NCI-H510A treated with DMSO at 0.1 percent for 48 hours (cell line): ENCODE data around the gene GALNT2.

Source experiments
- DNase-seq: peaks from one replicate; lab custom pipeline; 2025; lab: John Stamatoyannopoulos, UW

GALNT2 gene

DNA sequence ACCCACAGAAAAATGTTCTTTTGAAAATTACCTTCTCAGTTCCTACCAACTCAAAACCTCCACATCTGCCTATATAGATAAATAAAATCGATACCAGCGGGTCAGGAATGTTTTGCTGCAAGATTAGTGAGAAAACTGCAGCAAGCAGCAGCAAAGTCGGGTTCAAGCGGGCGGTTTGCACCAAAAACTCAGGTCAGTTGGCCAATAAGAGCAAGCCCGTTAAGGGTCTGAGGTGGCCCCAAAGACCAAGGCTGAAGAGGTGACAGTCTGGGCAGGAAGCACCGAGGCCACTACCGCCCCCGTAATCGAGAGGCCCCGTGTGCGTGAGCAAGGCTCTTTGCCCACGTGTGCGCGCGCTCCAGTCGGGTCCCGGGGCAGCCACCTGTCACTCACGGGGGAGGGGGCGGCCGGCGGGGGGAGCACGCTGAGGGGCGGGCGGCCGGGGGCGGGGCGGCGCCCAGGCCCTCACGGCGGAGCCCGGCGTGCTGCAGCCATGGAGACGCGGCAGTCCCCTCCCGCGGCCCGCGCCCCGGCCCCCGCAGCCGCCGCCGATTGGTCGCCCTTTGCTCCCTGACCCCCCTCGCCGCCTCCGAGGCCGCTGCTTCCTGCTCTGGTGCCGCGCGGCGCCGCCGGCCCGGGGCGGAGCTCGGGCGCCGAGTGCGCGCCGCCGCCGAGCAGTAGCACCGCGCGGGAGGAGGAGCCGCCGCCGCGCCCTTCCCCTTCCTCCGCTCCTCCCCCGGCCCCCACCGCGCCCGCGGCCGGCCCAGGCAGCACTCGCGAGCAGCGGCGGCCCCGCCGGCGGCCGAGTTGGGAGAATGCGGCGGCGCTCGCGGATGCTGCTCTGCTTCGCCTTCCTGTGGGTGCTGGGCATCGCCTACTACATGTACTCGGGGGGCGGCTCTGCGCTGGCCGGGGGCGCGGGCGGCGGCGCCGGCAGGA is at the start of gene GALNT2:
Gene GALNT2, plus strand, starts transcription at position 773 of the 939 bp plus-strand sequence. Its CDS starts 43 bp downstream, at position 816.
- peak; percentile 83 for DNase-seq

DNA sequence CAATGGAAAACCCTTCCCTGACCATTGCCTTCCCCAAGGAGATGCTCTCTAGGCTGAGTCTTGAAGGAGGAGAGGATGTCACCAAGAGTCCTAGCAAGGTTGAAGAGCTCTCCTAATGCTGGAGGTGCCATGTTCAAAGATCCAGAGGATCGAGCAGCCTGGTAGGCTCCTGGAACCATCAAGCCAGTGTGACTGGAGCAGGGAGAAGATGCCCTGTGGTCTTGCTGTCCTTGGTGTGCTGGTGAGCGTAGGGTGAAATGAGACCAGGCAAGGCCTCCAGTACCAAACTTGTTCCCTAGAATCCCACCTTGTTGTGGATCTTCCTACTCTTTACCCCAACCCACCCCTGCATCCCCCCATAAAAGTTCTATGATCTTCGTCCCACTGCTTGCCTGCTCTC is 46.6 kb upstream of the GALNT2 start:
- no peak for DNase-seq

DNA sequence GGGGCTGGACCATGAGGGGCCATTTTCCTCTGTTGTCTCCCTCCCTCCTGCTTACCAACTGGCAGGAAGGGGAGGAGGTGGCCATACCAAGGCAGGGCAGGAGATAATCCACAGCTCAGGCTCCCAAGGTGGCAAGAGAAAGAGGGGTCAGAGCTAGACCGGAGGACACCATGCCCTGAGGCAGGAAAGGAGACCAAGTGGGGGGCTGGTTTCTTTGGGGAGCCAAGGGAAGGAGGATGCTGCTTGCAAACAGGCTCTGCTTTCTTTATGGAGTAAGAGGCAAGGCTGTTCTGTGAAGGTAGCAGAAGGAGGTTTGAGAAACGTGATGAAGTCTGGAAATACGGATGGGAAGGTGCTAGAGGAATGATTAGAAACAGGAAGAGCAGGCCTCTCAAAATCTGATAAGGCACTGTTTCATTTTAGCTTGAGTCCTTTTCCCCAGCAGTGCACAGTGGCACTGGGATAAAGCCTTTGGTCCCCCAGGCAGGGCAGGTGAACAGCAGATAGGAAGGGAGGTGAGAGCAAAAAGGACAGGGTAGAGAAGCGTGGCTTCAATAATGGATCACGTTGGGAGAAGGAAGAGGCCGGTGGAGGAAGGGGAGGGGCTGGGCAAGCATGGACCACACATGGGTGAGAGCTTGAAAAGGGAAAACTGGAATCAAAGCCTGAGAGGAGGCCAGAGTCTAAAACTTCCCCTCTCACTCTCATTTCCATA is 44.2 kb upstream of the GALNT2 start:
- no peak for DNase-seq

DNA sequence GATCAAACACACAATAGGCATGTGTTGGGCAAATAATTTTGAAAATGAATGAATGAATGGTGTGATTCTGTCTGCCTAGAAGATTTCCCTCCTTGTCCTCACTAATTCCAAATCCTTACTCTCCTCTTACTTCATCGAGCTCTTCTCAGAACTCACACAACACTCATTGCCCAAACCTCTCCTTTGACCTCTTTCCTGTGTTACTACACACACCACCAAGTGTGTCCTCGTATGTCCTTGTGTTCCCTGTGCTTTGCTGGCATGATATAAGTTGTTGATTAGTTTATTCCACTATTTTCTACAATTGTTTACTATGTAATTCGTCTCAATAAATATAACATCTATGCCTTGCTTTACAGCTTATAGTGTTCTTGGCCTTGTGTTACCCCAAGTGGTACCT is 41.4 kb upstream of the GALNT2 start:
- DNase-seq: no peak

DNA sequence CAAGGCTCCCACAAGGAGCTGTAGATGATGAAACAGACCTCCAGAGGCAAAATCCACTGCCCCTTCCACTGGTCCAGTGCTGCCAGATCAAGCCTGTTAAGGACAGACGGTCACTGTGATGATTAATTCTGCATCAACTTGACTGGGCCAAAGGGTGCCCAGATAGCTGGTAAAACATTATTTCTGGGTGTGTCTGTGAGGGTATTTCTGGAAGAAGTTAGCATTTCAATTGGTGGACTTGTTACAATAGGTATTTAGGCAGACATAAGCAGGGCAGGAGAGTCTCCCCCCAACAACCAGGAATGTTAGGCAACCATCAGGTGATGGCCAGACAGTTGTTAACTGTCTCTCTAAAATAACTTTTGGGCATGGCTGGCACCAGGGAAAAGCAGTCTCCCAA is 40.9 kb upstream of the GALNT2 start:
- no peak for DNase-seq

DNA sequence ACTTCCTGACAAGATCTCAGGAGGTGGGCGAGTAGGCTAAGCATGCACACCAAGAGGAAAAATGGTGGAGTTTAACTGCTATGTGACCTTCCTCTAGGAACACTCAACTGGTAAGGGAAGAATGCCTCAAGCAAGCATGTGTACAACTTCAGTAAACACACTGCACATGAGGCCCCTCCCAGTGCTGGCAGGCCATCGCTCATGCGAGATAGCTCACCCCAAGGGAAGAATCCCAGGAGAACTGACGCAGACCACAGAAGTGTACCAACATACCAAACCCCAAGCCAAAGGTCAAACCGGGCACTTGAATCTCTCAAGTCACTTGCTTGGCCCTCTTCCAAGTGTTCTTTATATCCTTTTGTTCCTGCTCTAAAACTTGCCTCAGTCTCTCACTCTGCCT is 40.5 kb upstream of the GALNT2 start:
- no peak for DNase-seq

DNA sequence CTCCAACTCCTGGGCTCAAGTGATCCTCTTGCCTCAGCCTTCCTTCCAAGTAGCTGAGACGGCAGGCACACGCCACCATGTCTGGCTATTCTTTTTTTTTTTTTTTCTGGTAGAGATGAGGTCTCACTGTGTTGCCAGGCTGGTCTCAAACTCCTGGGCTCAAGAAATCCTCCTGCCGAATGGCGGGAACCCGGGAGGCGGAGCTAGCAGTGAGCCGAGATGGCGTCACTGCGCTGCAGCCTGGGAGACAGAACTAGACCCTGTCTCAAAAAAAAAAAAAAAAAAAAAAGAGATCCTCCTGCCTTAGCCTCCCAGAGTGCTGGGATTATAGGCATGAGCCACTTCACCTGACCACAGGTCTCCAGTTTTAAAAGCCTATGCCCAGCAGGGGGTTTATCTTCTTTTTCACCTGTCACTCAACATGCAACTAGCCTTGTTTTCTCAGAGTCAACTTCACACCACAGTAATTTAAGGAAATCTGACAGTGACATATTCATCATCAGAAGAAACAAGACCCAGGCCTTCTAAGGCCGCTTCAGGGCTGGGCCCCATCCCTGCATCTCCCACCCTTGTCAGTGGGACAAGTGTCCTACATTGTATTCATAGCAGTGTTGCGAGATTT is 38.3 kb upstream of the GALNT2 start:
- DNase-seq: peak; percentile 43

DNA sequence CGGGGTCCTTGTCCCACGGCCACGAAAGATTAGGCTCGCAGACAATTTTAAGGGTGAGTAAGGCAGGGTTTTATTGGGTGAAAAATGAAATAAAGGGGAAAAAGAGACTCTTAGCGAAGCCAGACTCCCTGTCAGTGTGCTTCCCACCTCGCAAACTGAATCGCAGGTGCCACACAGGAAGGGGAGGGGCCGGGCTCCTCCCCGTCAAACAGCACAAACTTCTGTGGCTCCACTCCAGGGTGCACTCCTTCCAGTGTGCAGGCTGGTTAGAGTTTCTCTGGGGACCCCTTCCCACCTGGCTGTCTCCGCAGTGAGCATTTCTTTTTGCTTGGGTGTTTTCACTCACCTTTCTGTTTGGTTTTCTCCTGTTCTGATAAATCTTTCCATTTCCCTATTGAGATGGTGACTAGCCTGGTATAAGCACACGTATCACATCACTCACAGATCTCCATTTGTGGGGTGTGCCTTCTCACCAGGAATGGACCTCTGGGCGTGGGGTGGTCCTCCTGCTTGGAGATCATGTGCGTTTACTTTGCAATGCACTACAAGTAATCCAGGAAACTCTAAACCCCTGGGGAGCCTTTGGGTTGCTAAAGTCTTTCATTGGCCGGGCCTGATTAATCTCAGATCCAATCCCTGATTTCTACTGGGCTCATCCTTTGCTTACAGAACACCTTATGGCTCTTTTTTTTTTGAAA is 37.6 kb upstream of the GALNT2 start:
- DNase-seq: no peak

DNA sequence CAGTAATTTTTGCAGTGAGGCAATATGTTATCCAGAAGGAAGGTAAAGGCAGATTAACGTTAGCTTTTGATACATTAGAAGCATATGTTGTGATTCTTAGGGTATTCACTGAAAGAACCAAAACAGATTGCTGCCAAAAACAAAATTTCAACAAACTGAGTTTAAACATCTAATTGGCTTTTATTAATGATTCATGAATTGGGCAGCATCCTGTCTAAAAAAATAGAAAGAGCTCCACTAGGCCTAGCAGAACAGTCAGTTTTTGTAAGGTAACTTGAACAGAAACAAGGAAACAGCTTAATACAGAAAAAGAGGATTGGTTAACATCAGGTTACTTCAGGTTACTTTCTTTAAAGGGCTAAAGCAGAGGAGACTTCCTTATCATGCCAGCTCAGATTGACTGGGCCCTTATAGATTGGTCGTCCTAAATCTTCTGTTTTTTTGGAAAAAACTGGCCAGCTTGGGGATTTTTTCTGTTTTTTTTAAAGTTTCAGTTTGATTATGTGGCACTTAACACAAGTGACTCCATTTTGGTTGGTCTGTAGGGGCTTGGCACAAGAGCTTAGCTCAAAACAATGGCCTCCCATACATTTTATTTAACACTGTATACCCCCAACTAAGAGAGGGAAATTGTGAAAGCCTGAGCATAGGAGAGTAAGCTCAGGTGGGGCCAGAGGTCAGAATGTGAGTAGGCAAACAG is 36.8 kb upstream of the GALNT2 start:
- DNase-seq: no peak

DNA sequence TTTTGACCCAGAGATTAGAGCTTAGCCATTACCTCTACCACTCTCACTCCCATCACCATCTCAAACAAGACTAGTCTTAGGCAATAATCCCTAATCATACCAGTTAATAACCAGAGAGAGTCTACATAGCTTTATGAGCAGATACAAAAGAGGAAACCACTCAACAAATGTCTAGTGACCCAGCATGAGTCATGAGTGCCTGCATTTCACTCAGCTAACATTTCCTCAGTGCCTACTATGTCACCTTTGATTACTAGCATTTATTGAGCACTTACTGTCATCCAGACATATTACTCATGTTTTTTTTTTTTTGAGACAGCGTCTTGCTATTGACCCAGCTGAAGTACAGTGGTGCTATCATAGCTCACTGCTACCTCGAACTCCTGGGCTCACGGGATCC is 35.9 kb upstream of the GALNT2 start:
- DNase-seq: no peak

DNA sequence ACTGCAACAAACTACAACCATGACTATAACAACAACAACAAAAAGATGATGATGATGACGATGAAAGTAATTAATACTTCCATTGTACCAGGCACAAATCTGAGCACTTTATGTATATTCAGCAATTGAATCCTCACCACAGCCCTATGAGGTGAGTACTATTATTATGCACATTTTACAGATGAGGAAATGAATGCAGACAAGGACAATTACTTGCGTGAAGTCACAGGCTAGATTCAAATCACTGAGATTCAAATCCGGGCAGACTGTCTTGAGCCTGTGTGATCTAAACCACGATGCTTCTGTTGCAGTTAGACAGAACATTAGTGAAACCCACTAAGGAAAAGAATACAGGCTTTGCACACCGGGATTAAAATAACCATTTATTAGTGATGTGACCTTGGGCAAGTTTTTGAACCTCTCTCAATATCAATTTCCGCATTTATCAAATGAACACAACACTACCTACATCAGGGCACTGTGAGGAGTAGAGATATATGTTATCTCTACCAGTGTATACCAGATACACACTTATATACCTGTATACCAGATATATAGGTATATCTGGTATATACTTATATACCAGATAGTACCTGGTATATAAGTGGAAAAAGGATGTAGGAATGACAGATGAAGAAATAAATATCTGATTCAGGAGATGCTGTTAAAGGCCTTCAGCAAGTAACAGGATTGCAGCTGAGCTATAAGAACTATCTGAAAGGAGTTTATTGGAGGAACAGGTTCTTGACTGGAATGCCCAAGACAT is 34.3 kb upstream of the GALNT2 start:
- DNase-seq: no peak

DNA sequence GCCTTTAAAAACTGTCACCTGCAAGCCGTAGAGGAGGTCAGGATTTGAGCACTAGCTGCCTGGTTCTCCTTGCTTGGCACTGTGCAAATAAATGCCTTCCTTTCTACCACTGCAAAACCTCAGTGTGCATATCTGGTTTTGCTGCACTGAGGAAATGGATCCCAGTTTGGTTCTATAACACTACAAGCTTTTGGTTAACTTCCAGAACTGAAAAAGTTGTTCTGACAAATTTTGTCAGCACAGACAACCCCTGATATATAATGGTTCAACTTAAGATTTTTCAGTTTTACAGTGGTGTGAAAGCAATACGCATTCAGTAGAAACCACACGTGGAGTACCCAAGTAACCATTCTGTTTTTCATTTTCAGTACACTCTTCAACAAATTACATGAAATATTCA is 29.8 kb upstream of the GALNT2 start:
- DNase-seq: no peak

DNA sequence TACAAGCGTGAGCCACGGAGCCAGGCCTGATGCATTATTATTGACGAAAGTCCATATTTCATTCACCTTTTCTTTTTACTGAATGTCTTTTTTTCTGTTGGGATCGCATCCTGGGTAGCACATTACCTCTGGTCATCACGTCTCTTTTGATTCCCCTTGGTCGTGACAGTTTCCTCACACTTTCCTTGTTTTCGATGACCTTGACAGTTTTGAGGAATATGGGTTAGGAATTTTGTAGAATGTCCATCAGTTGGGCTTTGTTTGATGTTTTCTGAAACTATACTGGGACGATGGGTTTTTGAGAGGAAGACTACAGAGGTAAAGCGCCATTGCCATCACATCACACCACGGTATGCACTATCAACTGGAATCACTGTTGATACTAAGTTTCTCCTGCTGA is 26.6 kb upstream of the GALNT2 start:
- DNase-seq: no peak

DNA sequence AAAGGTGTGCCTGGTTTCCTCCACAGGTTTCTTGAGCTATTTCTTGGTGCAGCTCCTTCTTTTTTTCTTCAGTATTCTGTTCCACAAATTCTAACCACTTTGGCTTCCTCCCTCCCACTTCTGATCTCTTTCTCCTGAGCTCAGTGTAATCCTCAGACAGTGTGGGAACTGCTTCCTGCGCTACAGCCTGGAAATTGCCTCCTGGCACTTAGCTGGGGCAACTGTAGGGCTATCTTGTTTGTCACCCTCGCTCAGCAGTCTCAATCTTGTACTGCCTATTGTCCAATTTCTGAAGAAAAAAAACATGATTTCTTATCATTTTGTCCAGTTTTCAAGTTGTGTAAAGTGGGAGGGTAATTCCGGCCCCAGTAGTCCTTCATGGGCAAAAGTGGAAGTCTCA is 24.0 kb upstream of the GALNT2 start:
- no peak for DNase-seq

DNA sequence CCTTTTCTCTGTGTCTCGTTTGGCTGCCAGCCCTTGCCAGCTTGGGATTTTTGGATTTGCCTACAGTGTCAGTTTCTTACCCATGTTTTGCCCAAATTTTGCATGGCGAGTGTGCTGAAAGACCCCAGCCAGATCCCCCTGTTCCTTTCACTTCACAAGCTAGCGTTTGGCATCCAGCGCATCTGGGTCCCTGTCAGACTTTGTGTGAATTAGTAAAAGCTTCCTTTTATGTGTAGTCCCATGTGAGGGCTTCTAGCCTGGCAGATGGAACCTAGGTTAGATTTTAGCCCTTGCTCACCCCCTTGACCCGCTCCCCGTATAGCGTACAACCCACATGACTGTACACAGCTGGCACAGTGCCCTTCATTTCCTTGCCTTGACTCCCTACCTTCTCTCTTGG is 22.3 kb upstream of the GALNT2 start:
- DNase-seq: no peak

DNA sequence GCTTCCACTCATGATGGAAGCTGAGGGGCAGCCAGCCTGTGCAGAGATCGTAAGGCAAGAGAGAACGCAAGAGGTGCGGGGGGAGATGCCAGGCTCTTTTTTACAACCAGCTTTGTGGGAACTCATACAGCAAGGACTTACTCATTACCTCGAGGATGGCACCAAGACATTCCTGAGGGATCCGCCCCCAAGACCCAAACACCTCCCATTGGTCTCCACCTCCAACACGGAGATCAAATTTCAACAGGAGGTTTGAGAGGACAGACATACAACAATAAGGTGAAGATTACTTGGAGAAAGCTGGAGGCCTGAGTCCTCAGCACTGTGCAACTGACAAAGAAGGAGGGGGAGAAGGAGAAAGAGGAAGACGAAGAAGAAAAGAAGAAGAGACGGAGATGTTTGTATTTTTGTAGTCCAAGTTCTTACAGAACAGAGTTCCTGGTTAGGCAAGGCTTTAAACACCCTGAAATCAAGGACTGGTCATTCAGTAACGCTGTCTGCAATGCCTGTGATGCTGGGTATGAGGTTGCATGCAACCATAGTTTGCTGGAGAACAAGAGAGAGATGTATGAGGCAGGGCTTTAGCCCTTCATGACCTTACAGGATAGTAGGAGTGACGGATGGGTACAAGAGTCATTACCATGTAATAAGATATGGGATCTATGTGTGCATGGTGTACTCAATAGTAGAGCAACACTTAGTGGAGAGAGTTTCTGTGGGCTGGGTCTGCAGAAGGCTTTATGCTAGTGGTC is 19.7 kb upstream of the GALNT2 start:
- DNase-seq: no peak

DNA sequence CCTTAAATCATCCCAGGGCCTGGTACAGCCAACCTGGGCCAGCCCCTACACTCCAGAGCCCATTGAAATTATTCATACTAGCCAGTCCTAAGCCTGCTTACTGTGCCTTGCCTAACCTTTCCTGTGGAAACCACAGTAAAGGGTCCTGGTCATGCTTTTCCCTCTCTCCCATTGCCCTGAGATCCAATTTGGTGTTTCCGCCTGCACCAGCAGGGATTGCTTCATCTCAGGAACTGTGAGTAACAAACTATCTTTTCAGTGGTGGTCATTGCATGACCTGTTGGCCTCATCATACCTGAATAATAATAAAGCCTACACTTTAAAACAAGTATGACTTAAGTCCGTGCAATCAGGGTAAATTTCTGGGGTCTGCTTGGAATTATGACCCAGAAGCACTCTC is 18.7 kb upstream of the GALNT2 start:
- no peak for DNase-seq

DNA sequence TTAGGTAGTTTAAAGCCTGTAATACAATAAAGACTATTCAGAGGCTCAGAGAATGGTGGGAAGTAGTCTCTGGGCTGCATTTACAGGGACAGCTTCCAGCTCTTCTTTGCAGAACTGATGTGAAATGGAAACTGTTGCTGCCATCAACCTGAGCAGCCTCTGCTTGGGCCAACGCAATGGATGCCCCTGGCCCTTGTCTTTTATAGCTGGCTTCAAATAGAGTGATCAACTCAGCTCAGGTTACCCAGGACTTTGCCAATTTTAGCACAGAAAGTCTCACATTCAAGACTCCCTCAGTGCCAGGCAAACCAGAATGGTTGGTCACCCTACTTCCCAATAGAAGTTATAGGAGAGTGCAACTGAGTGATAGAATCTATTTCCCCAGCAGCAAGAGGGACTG is 18.1 kb upstream of the GALNT2 start:
- DNase-seq: no peak

DNA sequence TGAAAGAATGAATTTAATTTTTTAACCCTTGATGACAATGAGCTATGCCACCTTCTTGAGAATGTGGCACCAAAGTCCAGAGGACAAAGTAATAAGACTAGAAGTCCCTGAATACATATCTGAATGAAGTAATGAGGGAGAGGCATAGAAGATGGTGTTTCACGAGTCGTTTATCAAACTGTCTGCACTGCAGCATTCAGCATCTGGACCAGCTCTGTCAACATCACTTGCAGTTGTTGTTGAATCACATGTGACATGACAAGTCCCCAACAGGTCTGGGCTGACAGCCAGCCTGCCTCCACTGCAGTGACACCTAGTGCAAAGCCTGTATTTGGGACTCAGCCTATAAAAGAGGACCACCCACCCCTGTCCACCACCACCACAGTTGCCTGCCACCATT is 17.3 kb upstream of the GALNT2 start:
- peak; percentile 4 for DNase-seq
